Middle frontal gyrus (tissue), 1 donor: ENCODE results near the gene H3-3A.
"Not testable (repeated sequence)": the region's sequence is repeated elsewhere in the genome, so short reads cannot be mapped to it uniquely, and the experiment has no call there.

Experiments used
- DNase-seq: peaks from one replicate; pipeline ENCODE4 v3.0.0-alpha.2; 2015; ENCODE audit warnings: low spot score; ENCODE audit errors: extremely low spot score

The H3-3A gene

GRCh38 chr1:226083302-226084101 lies 21.0 kb downstream of the H3-3A start:
- peak; percentile 61 for DNase-seq

- DNase-seq: no peak
Observed at GRCh38 chr1:226085675-226086285, 23.3 kb downstream of the H3-3A start.

- no peak for DNase-seq
Observed at GRCh38 chr1:226086776-226087175, 24.3 kb downstream of the H3-3A start.

- no peak for DNase-seq
Observed at GRCh38 chr1:226091461-226091860, 28.9 kb downstream of the H3-3A start.

- not testable (repeated sequence) for DNase-seq
Observed at GRCh38 chr1:226092048-226092820, 29.7 kb downstream of the H3-3A start.

- no peak for DNase-seq
Observed at GRCh38 chr1:226092965-226093364, 30.4 kb downstream of the H3-3A start.

- DNase-seq: no peak
Observed at GRCh38 chr1:226093621-226094020, 31.1 kb downstream of the H3-3A start.

GRCh38 chr1:226094451-226094850 lies 31.9 kb downstream of the H3-3A start:
- DNase-seq: no peak

GRCh38 chr1:226095286-226095685 lies 32.8 kb downstream of the H3-3A start:
- no peak for DNase-seq

GRCh38 chr1:226097866-226098625 lies 35.5 kb downstream of the H3-3A start:
- no peak for DNase-seq

- no peak for DNase-seq
Observed at GRCh38 chr1:226098870-226099835, 36.6 kb downstream of the H3-3A start.

- DNase-seq: no peak
Observed at GRCh38 chr1:226100436-226101391, 38.2 kb downstream of the H3-3A start.

- no peak for DNase-seq
Observed at GRCh38 chr1:226104671-226105121, 42.2 kb downstream of the H3-3A start.

- DNase-seq: no peak
Observed at GRCh38 chr1:226107471-226108460, 45.2 kb downstream of the H3-3A start.

- DNase-seq: no peak
Observed at GRCh38 chr1:226108935-226109828, 46.7 kb downstream of the H3-3A start.

- peak; percentile 77 for DNase-seq
Observed at GRCh38 chr1:226109829-226110248, 47.3 kb downstream of the H3-3A start.
